K562 (cell line): ENCODE measurements around the gene BTBD1. TPM values are rescaled to one million over a fixed set of nuclear protein-coding genes. Genes with fewer than 3 reads are reported as not detected.

Experiments
- ARID1B ChIP-seq: fragments of 450-650 bp; IDR thresholded peaks from 2 replicates; pipeline ENCODE4 v1.6.1; 2016; ENCODE audit warnings: antibody characterized with exemption, mild to moderate bottlenecking, inconsistent platforms
- C11orf30 ChIP-seq: fragments of 450-650 bp; IDR thresholded peaks from 2 replicates; pipeline ENCODE4 v1.6.1; 2016; ENCODE audit warnings: low read depth, mild to moderate bottlenecking
- CEBPB ChIP-seq: fragments of 450-650 bp; IDR thresholded peaks from 2 replicates; pipeline ENCODE4 v1.6.1; 2016; ENCODE audit warnings: missing genetic modification characterization, missing compliant biosample characterization
- CREB5 ChIP-seq: fragments of 250-450 bp; sonication (Bioruptor Pico); IDR thresholded peaks from 2 replicates; pipeline ENCODE4 v1.5.0; 2020; ENCODE audit warnings: mild to moderate bottlenecking
- CTBP1 ChIP-seq: fragments of 450-650 bp; IDR thresholded peaks from 2 replicates; pipeline ENCODE4 v1.6.1; 2016; ENCODE audit warnings: borderline replicate concordance
- CXXC5 ChIP-seq: fragments of 250-450 bp; sonication (Bioruptor Pico); IDR thresholded peaks from 2 replicates; pipeline ENCODE4 v1.8.0; 2022; ENCODE audit warnings: inconsistent platforms, mild to moderate bottlenecking, moderate library complexity
- DLX4 ChIP-seq: fragments of 250-450 bp; sonication (Bioruptor Pico); IDR thresholded peaks from 2 replicates; pipeline ENCODE4 v1.6.1; 2021; ENCODE audit warnings: mild to moderate bottlenecking
- ETV1 ChIP-seq: fragments of 450-650 bp; conservative IDR thresholded peaks from 2 replicates; pipeline ENCODE4 v1.6.1; 2016; ENCODE audit warnings: missing genetic modification characterization, control low read depth, low read depth, missing compliant biosample characterization
- GABPB2 ChIP-seq: fragments of 250-450 bp; sonication (Bioruptor Pico); conservative IDR thresholded peaks from 2 replicates; pipeline ENCODE4 v1.5.1; 2021; ENCODE audit warnings: mild to moderate bottlenecking
- MECOM ChIP-seq: fragments of 250-450 bp; sonication (Bioruptor Pico); IDR thresholded peaks from 2 replicates; pipeline ENCODE4 v1.8.0; 2022; ENCODE audit warnings: inconsistent platforms
- MEF2D ChIP-seq: conservative IDR thresholded peaks from 2 replicates; pipeline ENCODE4 v1.6.1; 2016; ENCODE audit warnings: low read depth, missing genetic modification characterization, missing compliant biosample characterization
- MYC ChIP-seq, 2 experiments: fragments of 250-450 bp in 1 of 2; sonication (Bioruptor Pico) in 1 of 2; IDR thresholded peaks; 2 replicates each; pipeline versions ENCODE4 v1.5.1 to v1.6.1; 2012 to 2021; ENCODE audit warnings: low read depth in 2 of 2, borderline replicate concordance in 1 of 2, improper control_type of control experiment in 1 of 2, low read length in 1 of 2, mild to moderate bottlenecking in 1 of 2, moderate library complexity in 1 of 2
- NCOR1 ChIP-seq: fragments of 450-650 bp; IDR thresholded peaks from 2 replicates; pipeline ENCODE4 v1.6.1; 2016; ENCODE audit warnings: mild to moderate bottlenecking, moderate library complexity
- RNF2 ChIP-seq: sonication (generic); IDR thresholded peaks from 2 replicates; pipeline ENCODE4 v1.6.1; 2016
- SRF ChIP-seq, 2 experiments: fragments of 250-450, 450-650 bp in 1 of 2; sonication (Bioruptor Pico) in 1 of 2; sonication (generic) in 1 of 2; formaldehyde crosslinking; IDR thresholded peaks; 2 replicates each; pipeline versions ENCODE4 v1.5.0 to v1.5.1; 2020 to 2022; ENCODE audit warnings: mild to moderate bottlenecking in 1 of 2, missing genetic modification reagents in 1 of 2
- TCF3 ChIP-seq: sonication (generic); formaldehyde crosslinking; IDR thresholded peaks from 2 replicates; pipeline ENCODE4 v1.4.0; 2020; ENCODE audit warnings: mild to moderate bottlenecking, missing genetic modification reagents
- TEAD1 ChIP-seq, 2 experiments: fragments of 450-650 bp in 1 of 2; sonication (generic) in 1 of 2; formaldehyde crosslinking; IDR thresholded peaks; 2 replicates each; pipeline versions ENCODE4 v1.4.0 to v1.8.0; 2020 to 2022; ENCODE audit warnings: mild to moderate bottlenecking in 2 of 2, missing genetic modification reagents in 1 of 2
- TFAP4 ChIP-seq: sonication (generic); formaldehyde crosslinking; IDR thresholded peaks from 2 replicates; pipeline ENCODE4 v1.8.0; 2022; ENCODE audit warnings: missing genetic modification reagents, mild to moderate bottlenecking, moderate library complexity, borderline replicate concordance
- TOE1 ChIP-seq, 2 experiments: fragments of 450-650 bp in 1 of 2; sonication (generic) in 1 of 2; formaldehyde crosslinking in 1 of 2; IDR thresholded peaks; 2 replicates each; pipeline versions ENCODE4 v1.7.1 to v1.8.0; 2016 to 2022; ENCODE audit warnings: borderline replicate concordance in 2 of 2, mild to moderate bottlenecking in 2 of 2, antibody characterized with exemption in 1 of 2, inconsistent platforms in 1 of 2, low read depth in 1 of 2, missing genetic modification reagents in 1 of 2, moderate library complexity in 1 of 2
- TSC22D4 ChIP-seq: fragments of 450-650 bp; IDR thresholded peaks from 2 replicates; pipeline ENCODE4 v1.6.1; 2016; ENCODE audit warnings: missing genetic modification characterization, missing biosample characterization, control low read depth
- ZNF740 ChIP-seq, 3 experiments: fragments of 200-800 bp in 1 of 3; sonication (Bioruptor generic) in 1 of 3; sonication (generic) in 1 of 3; formaldehyde crosslinking in 1 of 3; IDR thresholded peaks; 2 replicates each; pipeline versions ENCODE4 v1.6.1 to v1.8.0; 2016 to 2022; ENCODE audit warnings: mild to moderate bottlenecking in 2 of 3, missing compliant biosample characterization in 2 of 3, missing genetic modification characterization in 2 of 3, missing genetic modification reagents in 1 of 3
- ZSCAN32 ChIP-seq: fragments of 450-650 bp; formaldehyde crosslinking; IDR thresholded peaks from 2 replicates; pipeline ENCODE4 v1.4.0; 2020; ENCODE audit warnings: mild to moderate bottlenecking, moderate library complexity
- polyA plus RNA-seq, 8 experiments: library from polyadenylated mRNA; depleted of rRNA in 4 of 8; stranded (reverse) in 5 of 8; unstranded in 3 of 8; fragments of >200 nt; fragmentation: Nextera tagmentation in 2 of 8; fragmentation: Illumina TruSeq in 1 of 8; extraction: Ambion mirVana in 2 of 8; extraction: Trizol in 1 of 8; gene quantifications; 2 replicates each; pipeline versions ENCODE4 v1.2.1 to v1.2.3, GENCODE V29; 2011 to 2014; ENCODE audit warnings: inconsistent platforms in 1 of 8, missing spikeins in 1 of 8
- total RNA-seq, 7 experiments: library from RNA; depleted of rRNA in 6 of 7; stranded (reverse); fragments of >200 nt in 6 of 7; fragmentation: Illumina TruSeq in 2 of 7; extraction: Trizol in 2 of 7; gene quantifications; 2 replicates each; pipeline versions ENCODE4 v1.2.1 to v1.2.3, GENCODE V29; 2011 to 2021; ENCODE audit warnings: low replicate concordance in 1 of 7

The BTBD1 gene
- total and polyA plus RNA-seq, 9 of the 15 experiments (the other 6 are each of a cell fraction or from before 2014, with no cell fraction given): 19.4 to 106 (median 90.4) TPM

- TF ChIP-seq C11orf30: no peak
- peak; percentile 32; the same call in 1 of the 2 replicates for TF ChIP-seq ZNF740 (CRISPR knock-in tag; IDR thresholded peaks at IDR 0.05)
- TF ChIP-seq ZNF740 (tag; IDR thresholded peaks at IDR 0.05): no peak
- no peak for TF ChIP-seq TEAD1 (CRISPR knock-in tag; IDR thresholded peaks at IDR 0.05)
- no peak for TF ChIP-seq DLX4 (CRISPR knock-in tag)
- no peak for TF ChIP-seq TSC22D4 (tag)
- no peak for TF ChIP-seq NCOR1
- TF ChIP-seq ARID1B: peak; percentile 12; the same call in 1 of the 2 replicates
- TF ChIP-seq TOE1 (IDR thresholded peaks at IDR 0.05; ENCODE audit: borderline replicate concordance): no peak
- no peak for TF ChIP-seq TOE1 (CRISPR knock-in tag; IDR thresholded peaks at IDR 0.05; ENCODE audit: borderline replicate concordance, low read depth)
- peak; percentile 43 for TF ChIP-seq CXXC5 (CRISPR knock-in tag)
- peak; percentile 33; the same call in 1 of the 2 replicates for TF ChIP-seq ETV1 (tag)
- peak in 1 of 2 experiments; percentile 20; a peak in 1 of 4 replicates for TF ChIP-seq SRF (CRISPR knock-in tag; IDR thresholded peaks at IDR 0.05)
- peak; percentile 99 for TF ChIP-seq TFAP4 (CRISPR knock-in tag)
- peak; percentile 79; the same call in 1 of the 2 replicates for TF ChIP-seq CTBP1
- peak; percentile 64; the same call in 1 of the 2 replicates for TF ChIP-seq MYC (IDR thresholded peaks at IDR 0.05; ENCODE audit: low read depth, low read length)
- TF ChIP-seq MYC (CRISPR knock-in tag; IDR thresholded peaks at IDR 0.05; ENCODE audit: borderline replicate concordance, low read depth): no peak; the same call in 1 of the 2 replicates
- peak; percentile 51; the same call in 1 of the 2 replicates for TF ChIP-seq ZSCAN32
- peak; percentile 73 for TF ChIP-seq CEBPB (tag)
- peak; percentile 6; the same call in 1 of the 2 replicates for TF ChIP-seq MECOM (CRISPR knock-in tag)
- TF ChIP-seq GABPB2 (CRISPR knock-in tag): no peak
- peak; percentile 46; the same call in 1 of the 2 replicates for TF ChIP-seq RNF2
- TF ChIP-seq CREB5 (CRISPR knock-in tag): 0 out of 2 replicates have a peak, but pooled peaks have one; percentile 31
- TF ChIP-seq TCF3: peak; percentile 53; the same call in 1 of the 2 replicates
- no peak for TF ChIP-seq MEF2D
Measured at GRCh38 chr15:83108266-83109219, 41.5 kb upstream of the BTBD1 start (continued).
